SHP77 (cell line): Measurements from ENCODE around the gene SLIT3.

Experiments used
- DNase-seq, 2 experiments: peaks; one replicate each; lab custom pipeline; 2025; lab: John Stamatoyannopoulos, UW

The SLIT3 gene

DNA sequence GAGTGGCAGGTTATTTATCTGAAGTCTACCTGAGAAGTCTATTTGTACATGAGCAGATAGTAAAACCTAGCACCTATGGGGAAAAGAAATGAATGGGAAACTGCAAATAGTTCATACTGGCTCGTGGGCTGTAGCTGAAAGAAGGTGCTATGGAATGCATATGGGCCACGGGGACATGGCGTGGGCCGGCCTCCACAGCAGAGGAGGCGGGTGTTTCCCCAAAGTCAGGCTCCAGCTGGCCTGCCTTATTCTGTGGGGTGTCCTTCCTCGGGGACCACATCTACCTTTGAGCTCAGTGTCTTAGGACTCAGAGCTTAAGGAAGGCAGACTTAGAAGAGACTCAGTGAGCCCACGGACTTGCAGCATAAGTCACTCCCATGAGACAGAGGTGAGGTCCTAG is 371.3 kb downstream of the SLIT3 start:
- no peak for DNase-seq

DNA sequence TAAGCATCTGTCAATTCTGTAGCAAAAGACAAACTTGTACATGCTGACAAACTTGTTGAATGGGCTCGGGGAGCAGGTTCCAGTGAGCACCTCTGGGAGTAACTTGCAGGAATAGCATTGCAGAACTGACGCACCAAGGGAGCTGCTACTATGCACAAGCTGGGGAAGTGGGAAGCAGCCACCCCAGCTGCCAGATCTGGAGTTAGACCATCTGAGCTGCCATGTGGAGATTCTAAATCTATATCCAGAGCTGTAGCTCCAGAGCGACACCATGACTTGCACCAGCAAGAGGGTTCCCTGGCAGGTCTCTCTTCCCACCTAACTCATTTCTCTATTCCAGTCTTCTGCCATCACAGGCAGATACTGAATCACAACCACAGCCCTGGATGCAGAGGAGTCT is 375.8 kb downstream of the SLIT3 start:
- DNase-seq = no peak

DNA sequence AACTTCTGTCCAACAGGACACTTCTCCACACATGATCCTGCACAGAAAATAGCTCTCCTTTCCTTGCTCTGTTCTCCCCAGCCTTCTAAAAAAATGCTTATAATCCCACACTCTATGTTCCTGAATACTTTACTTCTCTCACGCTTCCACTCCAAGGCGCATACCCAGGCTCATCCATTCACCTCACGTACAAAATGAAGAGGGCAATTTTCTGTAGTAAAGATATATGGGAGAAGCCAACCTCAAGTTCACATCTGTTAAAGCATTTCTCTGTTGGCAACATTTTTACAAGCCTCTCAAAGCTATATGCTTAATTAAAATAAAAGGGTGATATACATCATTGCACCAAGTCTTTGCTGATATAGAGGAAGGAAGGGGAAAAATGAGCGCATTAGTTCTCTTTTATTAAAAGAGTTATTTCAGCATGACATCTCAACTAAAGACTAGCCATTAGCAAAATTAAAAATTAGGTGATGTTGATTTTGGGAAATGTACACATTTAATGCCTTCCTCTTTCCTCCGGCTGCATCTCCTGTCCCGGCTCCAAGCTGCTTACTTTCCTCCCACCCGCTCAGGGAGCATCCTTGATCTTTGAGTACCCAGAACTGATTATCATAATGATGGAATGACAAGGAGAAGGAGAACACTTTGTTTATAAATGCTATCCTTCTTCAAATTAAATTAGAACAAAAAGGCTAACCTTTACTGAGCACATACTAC is 379.6 kb downstream of the SLIT3 start:
- DNase-seq = no peak

DNA sequence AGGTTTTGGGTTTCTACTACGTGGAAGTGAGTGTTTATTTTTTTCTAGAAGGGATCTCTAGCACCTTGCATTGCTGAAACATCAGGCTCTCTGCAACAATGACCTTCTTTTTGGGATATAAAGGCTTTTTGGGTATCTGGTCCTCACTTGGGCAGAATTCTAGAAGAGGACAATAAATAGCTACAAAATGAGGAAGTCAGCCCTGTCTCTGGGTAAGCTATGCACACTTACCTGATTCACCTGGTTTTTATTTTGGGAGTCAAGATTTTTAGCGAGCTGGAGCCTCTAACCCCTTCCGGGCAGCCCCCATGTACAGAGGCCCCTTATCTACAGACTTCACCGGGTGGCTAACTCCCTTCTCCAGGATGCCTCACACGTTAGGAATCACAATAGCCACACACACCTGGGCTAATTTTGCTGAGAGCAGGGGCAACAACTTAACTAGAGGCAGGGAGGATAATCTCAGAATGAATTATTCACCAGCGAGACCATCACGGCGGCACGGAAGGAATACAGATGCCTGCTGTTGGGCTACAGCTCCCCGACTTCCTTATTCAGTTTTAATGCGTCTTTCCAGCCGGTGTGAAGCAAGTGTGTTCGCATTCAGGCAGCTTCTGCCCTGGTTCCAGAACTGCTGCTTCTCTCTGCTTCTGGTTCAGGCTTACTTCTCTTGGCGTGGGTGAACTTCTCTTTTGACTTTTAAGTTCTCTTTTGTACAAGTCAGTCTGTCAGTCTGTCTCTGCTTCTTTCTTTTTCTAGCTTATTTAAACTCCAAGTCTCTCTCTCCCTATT is 380.7 kb downstream of the SLIT3 start:
- DNase-seq = no peak

DNA sequence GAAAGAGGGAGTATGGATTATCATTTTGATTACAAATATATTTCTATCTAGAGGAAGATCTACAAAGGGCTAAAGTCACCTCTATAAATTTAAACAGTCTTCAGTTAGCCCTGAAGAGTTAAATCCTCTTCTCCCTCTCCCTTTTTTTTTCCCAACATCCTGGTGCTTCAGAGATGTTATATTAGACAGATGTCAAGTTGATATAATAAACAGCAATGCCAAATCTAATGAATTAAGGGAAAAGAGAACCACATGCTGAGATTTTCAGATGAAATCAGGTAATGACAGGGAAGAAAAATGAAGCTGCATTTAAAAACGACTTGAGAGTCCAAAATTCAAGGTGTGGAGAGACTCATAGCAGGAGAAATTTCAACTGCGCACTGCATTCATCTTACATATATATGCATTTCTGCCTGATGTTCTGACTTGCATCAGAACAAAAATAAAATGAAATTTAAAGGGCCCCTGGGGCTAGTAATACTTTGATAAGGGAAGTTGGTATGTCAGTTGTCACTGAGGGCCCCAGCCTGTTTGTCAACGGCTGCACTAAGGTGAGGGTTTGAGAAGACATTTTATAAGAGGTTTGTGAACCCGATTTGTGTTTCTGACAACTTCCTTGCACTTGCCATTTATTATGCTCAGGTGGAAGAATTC is 382.9 kb downstream of the SLIT3 start:
- DNase-seq = no peak

DNA sequence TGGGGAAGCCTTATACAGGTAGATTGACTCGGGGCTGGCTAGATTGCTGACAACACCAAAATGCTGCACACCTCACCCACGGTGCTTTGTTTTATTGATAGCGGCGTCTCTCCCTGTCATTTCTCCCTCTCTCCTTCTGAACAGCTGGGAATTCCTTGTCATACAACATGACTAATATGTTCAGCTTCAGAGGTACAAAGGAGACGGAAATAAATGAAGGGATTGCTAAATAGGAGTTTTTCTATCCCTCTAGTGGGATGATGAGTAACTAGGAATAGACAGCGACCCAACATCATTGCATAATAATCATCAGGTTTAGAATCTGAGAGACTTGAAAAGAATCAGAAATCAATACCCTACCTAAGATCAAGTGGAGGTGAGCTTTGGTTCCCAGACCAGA is 384.1 kb downstream of the SLIT3 start:
- no peak for DNase-seq

DNA sequence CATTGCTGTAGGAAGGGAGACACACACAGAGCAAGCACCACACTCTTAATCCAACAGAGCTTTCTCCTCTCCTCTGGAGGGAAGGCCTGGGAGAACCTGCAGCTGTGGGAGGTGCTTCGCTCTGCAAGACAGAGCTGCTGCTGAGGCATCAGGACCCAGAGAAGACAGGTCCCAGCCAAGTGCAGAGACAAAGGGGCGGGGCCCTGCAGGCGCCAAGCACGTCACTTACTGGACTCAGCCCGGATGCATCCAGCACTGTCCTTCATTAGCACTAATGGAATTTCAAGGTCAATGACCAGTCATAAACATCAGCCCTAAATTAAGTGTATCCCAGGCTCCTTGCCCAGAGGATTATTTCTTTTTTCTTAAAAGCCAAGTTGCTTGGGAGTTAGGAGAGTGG is 384.7 kb downstream of the SLIT3 start:
- no peak for DNase-seq

DNA sequence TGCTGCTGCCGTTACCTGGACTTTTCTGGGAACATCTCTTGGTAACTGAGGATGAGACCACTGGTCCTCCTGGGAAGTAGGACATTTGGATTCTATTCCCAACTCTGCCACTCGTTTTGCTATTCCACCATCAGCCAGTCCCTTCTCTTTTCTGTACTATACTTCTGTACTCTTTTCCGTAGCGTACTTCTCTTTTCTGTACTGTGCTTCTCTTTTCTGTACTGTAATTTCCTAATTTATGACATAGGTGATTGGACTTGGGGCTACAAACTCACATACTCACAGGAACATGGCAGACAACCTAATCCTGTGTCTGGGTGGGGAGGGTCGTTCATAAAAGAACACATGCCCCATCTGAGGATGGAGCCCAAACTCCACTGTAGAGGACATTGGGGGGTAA is 386.4 kb downstream of the SLIT3 start:
- DNase-seq = no peak

DNA sequence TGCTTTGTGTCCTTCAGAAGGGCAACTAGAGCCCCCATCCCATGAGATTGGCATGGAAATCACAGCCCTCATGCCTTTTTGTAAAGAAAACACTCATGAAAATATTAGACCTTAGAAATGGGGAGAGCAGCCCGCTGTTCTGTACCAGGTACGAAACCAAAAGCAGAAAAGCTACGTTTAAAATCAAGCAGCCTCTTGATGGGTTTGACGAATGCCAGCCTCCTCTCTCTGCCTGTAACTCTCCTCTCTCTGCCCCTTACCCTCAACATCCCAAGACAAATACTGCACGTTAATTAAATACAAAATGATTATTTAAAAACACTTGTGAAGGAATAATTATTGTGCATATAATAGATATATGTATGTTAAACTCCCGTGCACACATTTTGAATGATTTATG is 390.1 kb downstream of the SLIT3 start:
- no peak for DNase-seq

DNA sequence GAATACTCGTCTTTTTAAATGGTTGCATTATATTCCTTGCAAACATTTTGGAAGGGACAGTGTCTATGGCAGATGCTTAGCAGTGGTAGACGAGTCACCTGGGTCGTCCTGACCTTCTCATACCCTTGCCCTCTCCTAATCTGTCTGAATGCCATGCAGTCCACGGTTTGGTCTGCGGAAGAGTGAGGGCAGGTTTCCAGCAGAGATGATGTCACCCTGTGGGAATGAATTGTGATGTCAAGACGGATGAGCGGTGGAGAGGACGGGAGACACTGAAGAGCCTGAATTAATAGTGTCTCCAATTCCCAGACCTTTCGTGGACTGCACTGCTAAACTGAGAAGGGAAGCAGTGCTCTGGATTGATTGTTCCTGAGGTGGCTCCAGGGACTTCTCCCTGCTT is 392.7 kb downstream of the SLIT3 start:
- no peak for DNase-seq

DNA sequence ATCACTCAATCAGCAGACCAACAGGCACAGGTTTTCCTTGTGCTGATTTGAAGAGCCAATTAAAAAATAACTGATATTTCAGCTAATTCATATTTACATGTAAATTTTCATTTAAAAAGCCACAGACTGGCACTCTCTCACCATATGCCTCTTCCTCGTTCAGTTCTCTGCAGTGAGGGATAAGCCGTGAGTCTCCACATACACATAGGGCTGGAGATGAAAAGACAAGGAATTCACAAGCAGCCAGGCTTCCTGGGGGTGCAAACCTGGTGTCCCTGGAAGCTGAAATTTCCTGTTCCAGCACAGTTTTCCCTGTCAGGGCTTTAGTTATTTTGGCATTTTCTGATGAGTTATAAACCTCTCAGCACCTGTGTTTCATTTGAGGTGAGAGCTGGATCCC is 397.9 kb downstream of the SLIT3 start:
- no peak for DNase-seq

DNA sequence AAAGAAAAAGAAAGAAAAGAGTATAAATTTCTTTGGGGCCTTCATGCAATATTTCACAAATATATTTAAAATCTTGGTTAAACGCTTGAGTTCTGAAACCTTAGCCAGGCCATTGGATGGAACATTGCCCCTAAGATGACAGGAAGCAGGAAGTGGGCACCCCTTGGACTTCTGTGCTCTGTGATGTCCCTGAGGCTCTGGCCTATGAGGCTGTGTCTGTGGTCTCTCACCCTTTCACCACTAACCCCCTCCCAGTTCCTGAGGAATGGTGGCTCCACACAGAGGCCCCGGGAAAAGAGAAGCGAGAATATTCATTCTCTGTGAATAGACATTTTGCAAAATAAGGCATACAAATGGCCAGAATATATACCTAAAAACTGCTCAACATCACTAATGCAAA is 401.3 kb downstream of the SLIT3 start:
- no peak for DNase-seq

DNA sequence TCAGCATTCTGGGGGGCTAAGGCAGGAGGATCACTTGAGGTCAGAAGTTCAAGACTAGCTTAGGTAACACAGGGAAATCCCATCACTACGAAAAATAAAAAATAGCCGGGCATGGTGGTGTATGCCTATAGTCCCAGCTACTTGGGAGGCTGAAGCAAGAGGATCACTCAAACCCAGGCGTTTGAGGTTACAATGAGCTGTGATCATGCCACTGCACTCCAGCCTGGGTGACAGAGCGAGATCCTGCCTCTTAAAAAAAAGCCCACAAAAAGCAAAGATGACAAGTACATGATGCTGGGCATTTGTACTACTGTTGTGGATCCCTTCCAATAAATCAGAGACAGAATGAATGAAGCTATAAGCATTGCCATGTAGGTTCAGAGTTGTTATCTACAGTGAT is 401.7 kb downstream of the SLIT3 start:
- DNase-seq = no peak

DNA sequence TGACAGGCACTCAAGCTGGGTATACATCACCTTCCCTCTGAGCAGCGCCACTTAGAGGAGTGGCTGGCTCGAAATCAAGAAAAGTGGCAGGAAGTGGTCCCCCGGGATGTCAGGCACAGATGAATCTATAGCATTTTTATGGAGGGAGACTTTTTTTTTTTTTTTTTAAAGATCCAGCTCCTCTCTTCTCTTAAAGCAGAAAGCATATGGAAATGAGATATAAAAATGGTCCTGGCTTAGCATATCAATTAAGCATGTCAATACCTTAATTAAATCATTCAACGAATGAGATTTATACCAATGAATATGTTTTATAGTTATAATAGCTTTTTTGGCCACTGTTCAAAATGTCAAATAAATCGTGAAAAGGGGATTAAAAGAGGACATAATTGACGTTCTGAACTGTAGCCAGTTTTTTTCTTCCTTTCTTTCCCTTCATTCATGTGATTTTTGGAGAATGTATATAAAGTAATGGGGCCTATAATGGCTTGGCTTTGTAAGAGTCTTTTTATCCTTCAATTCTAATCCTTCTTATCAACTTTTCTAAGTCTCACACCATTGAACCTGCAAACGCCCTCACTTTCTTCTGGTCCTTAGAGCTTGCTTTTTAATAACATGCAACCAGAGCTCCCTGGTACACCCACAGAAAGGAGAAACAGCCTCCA is 402.6 kb downstream of the SLIT3 start:
- no peak for DNase-seq

DNA sequence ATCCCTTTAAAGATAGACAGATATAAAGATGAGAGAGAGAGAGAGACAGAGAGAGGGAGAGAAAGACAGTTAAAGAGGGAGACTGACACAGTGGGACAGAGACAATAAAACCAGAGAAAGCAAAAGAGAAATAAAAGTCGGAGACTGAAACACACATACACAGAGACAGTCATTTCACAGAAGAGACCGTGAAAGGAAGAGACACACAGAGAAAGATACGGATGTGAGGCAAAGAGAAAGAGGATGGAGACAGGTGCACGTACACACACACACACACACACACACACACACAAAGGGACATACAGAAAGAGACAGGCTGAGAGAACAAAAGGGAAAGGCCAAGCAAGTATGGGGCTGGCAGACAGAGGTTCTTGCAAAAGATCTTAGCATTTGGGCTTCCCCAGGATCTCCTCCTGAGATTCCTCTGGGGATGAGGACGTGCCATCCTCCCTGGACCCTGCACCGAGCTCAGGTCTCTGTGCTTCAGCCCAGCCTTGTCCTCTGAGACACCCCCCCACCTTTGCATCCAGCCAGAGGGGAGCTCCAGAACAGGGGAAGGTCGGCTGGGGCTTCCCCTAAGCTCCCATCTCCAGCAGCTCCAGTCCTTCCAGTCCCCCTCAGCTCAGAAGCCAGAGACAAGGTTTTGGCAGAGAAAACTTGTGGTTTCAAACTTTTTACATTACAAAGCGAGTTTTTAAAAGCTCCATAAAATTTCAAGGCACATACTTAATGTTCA is 403.4 kb downstream of the SLIT3 start:
- no peak for DNase-seq

DNA sequence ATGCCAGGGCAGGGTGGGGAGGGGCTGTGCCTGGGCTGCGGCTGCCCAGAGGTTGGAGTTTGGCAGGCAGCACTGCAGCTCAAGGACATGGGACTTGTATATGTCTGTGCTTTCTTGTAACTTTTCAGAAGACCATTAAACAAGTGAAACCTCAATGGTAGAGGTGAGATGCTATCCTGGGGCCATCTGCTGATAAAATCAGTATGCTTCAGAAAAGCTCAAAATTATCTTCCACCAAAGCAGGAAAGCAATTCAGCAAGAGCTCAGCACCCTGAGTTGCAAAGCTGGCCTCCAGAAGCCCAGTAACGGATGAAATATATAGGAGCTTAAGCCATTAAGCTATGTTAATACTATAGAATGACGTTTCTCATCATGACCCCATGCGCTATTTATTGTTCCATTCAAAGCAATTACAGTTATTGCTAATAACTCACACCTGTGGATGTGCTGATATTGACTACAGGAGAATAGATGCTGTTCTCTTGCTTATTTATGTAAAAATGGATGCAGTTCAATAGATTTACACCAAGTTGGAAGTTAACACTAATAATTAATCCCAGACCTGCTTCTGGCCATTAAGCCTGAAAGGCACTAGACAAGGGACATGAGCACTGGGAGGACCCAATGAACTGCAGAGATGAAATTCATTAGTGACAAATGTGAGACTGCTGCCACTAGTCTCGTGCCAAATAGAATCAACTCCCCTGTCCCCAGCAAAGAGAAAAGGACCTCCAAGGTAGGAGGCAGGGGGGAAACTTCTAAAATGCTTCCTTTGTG is 405.5 kb downstream of the SLIT3 start:
- DNase-seq = no peak

DNA sequence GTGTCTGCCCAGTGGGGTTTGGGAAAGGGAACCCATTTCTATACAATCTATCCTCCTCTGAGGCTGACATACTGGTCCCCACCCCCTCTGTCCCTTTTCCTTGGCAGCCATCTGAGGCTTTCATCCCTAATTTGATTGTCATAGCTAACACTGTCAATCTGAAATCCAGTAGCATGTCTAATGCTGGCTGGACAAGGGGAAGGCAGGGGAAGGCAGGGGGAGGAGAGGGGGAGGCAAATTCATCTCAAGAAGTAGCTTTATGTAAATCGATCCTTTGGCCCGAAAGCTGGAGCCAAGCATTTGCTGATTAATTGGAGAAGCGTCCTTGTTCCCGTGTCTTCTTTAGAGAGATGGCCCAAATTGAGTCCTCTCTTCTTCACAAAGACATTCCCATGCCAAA is 407.7 kb downstream of the SLIT3 start:
- no peak for DNase-seq

DNA sequence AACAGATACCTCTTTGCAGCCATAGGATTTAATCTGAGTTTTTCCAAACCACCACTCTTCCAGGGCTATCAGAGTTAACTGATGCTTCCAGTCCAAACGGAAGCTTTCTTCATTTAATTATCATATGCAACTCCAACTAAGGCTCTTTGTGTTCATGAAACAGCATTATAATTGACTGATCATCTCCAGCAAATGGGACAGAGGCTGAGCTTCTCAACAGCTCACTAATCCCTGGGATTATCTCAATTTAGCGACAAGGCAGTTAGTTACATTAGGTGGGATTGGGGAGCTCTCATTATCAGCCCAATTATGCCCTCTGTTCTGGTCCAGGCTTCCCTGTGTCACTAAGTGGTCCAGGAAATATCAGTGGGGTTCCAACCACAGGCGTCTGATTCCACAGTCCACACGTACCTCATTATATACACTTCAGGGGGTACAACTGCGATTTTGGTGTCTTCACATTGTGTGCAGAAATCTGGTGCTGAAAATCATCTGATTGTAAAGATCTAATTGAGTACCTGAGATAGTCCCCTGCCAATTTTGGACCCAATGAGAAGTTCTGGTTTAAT is 408.2 kb downstream of the SLIT3 start:
- DNase-seq = no peak

DNA sequence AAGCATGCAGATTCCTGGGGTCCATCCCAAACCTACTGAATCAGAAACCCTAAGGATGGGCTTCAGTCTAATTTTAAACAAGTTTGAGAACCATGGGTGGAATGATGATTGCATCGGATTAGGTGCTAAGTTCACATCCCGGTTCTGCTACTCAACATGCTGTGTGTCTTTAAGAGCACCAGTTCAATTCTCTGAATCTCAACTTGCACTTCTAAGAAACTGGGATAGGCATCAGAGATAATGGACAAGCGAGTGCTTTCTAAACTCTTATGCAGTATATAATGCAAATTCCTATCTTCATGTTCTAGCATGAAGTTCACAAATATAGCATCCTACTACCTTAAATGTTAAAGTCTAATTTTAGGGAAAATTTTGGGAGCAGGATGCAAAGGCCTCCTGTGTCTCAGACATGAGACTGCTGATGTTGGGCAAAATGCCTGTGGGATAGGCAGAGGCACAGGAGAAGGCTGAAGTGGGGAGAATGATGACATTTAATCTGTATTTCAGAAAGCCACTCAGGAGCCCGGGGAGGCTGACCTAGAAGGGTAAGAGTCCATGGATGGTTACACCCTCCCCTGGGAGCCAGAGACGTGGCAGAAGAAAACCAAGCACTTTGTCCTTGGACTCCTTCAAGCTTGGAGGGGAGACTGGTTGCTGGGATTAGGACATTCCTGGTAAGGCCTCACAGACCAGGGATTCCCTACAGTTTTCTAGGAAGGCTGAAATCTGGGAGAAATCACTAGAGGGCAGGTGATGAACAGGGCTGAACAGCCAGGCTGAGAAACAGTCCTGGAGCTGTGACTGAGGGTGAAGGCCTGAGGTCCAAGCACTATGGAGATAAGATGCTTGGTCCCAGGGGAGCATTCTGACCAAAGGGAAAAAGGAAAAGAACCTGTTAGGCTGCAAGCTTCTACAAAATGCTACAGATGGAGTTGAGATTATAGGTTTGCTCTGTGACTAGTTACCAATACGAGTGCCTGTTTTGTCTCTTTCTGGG is 409.8 kb downstream of the SLIT3 start:
- DNase-seq = no peak

DNA sequence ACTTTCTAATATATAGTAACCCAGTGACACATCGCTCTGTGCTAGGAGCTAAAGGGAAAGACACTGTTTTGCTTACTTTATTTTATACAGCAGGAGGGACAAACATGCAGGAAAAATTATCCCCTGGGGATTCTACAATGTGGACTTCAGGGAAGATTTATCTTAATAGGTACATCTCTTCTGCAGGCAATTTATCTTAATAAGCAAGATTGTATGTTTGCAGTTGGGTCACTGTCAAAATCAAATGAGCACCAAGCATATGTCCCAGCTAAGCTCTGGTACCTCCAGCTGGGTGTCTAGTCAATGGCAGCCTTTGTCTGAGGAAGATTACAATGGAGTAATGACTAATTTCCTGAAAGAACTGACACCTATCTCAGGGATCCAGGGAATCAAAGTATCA is 411.9 kb downstream of the SLIT3 start:
- no peak for DNase-seq
